Endothelial cell (in vitro differentiated cells): ENCODE data around the gene CCDC167. TPM values are rescaled to one million over a fixed set of nuclear protein-coding genes. Genes with fewer than 3 reads are reported as not detected.

Source experiments
- DNase-seq: peaks from one replicate; pipeline ENCODE4 v3.0.0; 2021; ENCODE audit warnings: low spot score
- H3K27ac Mint-ChIP-seq: one replicate; pipeline ENCODE4 v1.8.0; 2021; ENCODE audit warnings: mixed read lengths, inconsistent platforms; ENCODE audit not compliant: unreplicated experiment
- H3K27me3 Mint-ChIP-seq: one replicate; pipeline ENCODE4 v1.8.0; 2021; ENCODE audit warnings: mild to moderate bottlenecking, moderate library complexity, mixed read lengths, inconsistent platforms; ENCODE audit not compliant: unreplicated experiment
- H3K36me3 Mint-ChIP-seq: one replicate; pipeline ENCODE4 v1.8.0; 2021; ENCODE audit warnings: mild to moderate bottlenecking, low read depth, mixed read lengths, inconsistent platforms; ENCODE audit not compliant: unreplicated experiment
- H3K4me1 Mint-ChIP-seq: one replicate; pipeline ENCODE4 v1.8.0; 2021; ENCODE audit warnings: mild to moderate bottlenecking, mixed read lengths, inconsistent platforms; ENCODE audit not compliant: unreplicated experiment
- H3K4me3 Mint-ChIP-seq: one replicate; pipeline ENCODE4 v1.8.0; 2021; ENCODE audit warnings: mild to moderate bottlenecking, mixed read lengths, inconsistent platforms; ENCODE audit not compliant: unreplicated experiment
- H3K9me3 Mint-ChIP-seq: one replicate; pipeline ENCODE4 v1.8.0; 2021; ENCODE audit warnings: mixed read lengths, inconsistent platforms; ENCODE audit not compliant: unreplicated experiment
- total RNA-seq: library from RNA; stranded (reverse); fragmentation: NEBNext Ultra II Directional; extraction: Animal tissue kit (Norgen Biotek cat#: 25700); gene quantifications from one replicate; pipeline ENCODE4 v1.2.1, GENCODE V29; 2021; ENCODE audit not compliant: unreplicated experiment
- TF ChIP-seq, protein P1 (sequence below): fragments of 200-600 bp; sonication (generic); IDR thresholded peaks from one replicate; pipeline ENCODE4 v1.5.0; 2021; ENCODE audit warnings: antibody characterized with exemption; ENCODE audit not compliant: unreplicated experiment

The CCDC167 gene
- total RNA-seq, 1 donor from 2014 or later: 38.0 TPM

DNA sequence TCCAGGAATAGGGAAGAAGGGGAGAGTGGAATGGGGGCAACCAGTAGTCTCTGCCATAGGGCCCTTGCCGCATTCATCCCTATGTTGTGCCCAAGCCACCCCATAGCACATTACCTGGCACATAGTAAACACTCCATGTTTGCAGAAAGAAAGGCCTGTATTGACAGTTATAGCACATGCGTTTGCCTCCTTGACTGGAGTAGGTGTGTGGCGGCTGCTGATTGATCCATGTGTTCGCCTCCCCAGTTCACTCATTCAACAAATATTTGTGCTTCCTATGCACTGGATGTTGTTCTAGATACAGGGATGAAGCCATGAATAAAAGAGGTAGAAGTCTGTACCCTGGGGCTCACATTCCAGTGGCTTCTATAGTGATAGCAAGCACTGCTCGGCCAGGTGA lies 19.8 kb upstream of the CCDC167 start:
- no peak for DNase-seq
- TF ChIP-seq, protein P1, sequence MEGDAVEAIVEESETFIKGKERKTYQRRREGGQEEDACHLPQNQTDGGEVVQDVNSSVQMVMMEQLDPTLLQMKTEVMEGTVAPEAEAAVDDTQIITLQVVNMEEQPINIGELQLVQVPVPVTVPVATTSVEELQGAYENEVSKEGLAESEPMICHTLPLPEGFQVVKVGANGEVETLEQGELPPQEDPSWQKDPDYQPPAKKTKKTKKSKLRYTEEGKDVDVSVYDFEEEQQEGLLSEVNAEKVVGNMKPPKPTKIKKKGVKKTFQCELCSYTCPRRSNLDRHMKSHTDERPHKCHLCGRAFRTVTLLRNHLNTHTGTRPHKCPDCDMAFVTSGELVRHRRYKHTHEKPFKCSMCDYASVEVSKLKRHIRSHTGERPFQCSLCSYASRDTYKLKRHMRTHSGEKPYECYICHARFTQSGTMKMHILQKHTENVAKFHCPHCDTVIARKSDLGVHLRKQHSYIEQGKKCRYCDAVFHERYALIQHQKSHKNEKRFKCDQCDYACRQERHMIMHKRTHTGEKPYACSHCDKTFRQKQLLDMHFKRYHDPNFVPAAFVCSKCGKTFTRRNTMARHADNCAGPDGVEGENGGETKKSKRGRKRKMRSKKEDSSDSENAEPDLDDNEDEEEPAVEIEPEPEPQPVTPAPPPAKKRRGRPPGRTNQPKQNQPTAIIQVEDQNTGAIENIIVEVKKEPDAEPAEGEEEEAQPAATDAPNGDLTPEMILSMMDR: no peak
- Mint-ChIP-seq H3K27me3 (peaks cover 2% of the 10 kb centered on the region), H3K4me3 (no peak overlapping the region), H3K4me1 (no peaks in the 10 kb centered on the region), H3K27ac (no peak overlapping the region), H3K36me3 (no peaks in the 10 kb centered on the region), H3K9me3 (no peaks in the 10 kb centered on the region)

DNA sequence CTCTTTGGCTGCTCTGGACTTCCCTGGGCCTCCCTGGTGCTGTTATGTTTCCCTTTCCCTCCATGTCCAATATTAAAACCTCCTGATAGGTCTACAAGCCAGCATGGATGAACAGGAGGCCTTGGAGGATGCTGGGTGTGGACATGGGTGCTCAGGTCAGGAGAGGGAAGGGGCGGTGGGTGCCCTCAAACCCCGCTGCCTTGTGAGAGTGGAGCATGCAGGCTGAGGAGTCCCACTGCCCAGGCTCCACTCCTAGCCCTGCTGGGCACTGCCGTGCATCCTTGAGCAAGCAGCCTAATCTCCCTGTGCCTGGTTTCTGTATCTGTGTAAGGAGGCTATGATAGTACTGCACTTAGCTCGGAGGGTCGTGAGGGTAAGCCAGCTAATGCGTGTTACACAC lies 18.4 kb upstream of the CCDC167 start:
- Mint-ChIP-seq H3K4me3 (no peak overlapping the region), H3K9me3 (no peaks in the 10 kb centered on the region), H3K4me1 (peaks cover 2% of the 10 kb centered on the region), H3K27me3 (peaks cover 2% of the 10 kb centered on the region), H3K36me3 (no peaks in the 10 kb centered on the region), H3K27ac (no peak overlapping the region)
- TF ChIP-seq, protein P1: no peak
- DNase-seq: no peak

DNA sequence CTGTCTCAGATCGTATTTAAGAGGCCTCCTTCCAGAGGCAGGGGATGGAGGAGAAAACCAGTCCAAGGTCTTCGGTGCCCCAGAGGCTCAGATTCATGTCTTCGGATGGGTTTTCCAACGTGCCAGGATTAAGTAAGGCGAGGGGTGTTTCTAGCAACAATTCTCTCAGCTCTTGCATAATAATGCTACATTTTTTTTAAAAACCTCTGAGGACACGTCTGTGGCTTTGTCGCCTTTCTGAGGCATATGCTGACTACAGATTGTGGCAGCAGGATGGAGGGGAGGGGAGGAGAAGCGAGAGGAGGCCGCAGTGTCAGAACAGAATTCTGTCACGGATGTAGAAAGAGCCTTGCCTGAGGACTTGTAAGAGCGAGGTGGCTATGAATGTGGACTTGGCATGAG lies 17.7 kb upstream of the CCDC167 start:
- TF ChIP-seq, protein P1: no peak
- H3K36me3 Mint-ChIP-seq: no peaks in the 10 kb centered on the region
- no peak overlapping the region for H3K27ac Mint-ChIP-seq
- peaks cover 8% of the 10 kb centered on the region for H3K27me3 Mint-ChIP-seq
- peaks cover 6% of the 10 kb centered on the region for H3K4me1 Mint-ChIP-seq
- no peak overlapping the region for H3K4me3 Mint-ChIP-seq
- DNase-seq: no peak
- H3K9me3 Mint-ChIP-seq: no peaks in the 10 kb centered on the region

DNA sequence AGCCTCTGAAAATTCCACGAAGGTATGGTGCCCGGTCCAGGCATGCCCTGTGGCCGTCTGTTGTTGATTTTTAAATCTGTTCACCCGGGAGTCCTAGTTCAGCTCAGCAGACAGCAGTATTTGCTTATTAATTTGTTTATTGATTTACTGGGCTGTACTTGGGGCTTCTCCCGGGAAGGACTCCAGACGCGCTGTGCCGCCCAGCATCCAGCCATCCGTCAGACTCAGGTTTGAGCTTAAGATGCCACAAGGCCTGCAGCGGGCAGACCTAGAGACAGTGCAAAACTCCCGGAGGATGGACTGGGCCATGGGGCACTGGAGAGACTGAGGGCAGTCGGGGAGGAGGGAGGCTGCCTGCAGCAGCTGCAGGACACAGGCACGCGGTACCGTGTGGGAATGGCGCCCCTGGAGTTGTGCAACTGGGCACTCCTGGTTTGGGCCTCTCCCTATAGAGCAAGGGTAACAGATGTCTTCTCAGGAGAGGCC lies 17.3 kb upstream of the CCDC167 start:
- peaks cover 7% of the 10 kb centered on the region for H3K4me1 Mint-ChIP-seq

DNA sequence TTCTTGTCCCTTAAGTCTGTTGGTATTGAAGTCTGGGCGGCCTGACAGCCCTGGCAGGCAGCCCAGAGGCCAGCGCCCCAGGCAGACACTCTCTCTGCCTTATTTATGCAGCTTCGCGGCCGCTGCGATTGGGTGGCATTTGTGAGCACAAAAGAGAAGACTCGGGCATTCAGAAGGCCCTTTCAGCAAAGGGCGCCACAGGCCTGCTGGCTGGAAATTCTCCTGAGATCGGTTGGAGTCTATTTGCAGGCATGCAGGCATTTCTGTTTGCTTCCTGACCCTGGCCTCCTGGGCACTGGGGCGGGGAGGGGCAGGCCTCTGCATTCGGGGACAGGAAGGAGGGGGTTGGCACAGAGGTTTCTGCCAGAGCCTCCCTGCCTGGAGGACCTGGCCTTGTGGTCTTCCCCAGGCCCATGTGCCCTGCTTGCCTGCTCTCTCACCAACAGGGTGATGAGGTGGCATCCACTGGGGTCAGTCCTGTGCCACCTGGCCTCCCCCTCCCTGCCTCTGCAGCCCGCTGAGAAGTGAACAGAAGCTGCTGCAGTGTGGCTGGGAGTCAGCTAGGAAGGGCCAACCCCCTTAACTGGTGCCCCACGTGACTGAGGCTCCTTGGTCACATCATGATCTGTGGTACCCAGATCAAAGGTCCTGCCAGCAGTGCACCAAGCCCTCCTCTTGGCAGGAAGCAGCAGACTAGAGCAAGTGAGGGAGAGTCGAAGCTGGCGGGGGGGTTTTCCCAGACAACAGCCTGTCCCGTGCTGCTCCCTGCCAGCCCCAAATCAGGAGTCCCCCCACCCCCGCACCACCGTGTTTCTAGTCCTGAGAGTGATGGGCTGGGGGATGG lies 16.6 kb upstream of the CCDC167 start:
- no peaks in the 10 kb centered on the region for H3K9me3 Mint-ChIP-seq
- no peak for DNase-seq
- no peak overlapping the region for H3K27ac Mint-ChIP-seq
- H3K4me3 Mint-ChIP-seq: no peak overlapping the region
- TF ChIP-seq, protein P1: no peak
- H3K27me3 Mint-ChIP-seq: peaks cover 9% of the 10 kb centered on the region
- peaks cover 10% of the 10 kb centered on the region for H3K4me1 Mint-ChIP-seq
- H3K36me3 Mint-ChIP-seq: no peaks in the 10 kb centered on the region

More for the DNA sequence above, 17.3 kb upstream of the CCDC167 start:
- Mint-ChIP-seq H3K27me3 (peaks cover 9% of the 10 kb centered on the region), H3K4me3 (no peak overlapping the region), H3K9me3 (no peaks in the 10 kb centered on the region), H3K36me3 (no peaks in the 10 kb centered on the region), H3K27ac (no peak overlapping the region)
- DNase-seq: no peak
- TF ChIP-seq, protein P1: no peak
